Left renal cortex interstitium (tissue), 4 donors: ENCODE data around the gene MBD3. TPM values are rescaled to one million over a fixed set of nuclear protein-coding genes. Genes with fewer than 3 reads are reported as not detected.
"Not testable (repeated sequence)": the region's sequence is repeated elsewhere in the genome, so short reads cannot be mapped to it uniquely, and the experiment has no call there.

Experiments
- DNase-seq, 4 donors: peaks; one replicate each; pipeline ENCODE4 v3.0.0-alpha.2; 2013; ENCODE audit warnings: low read depth in 4 of 4, low spot score in 2 of 4, missing footprints in 1 of 4
- polyA plus RNA-seq, 4 donors: library from polyadenylated mRNA; unstranded; fragments of 120-200 nt; gene quantifications; one replicate each; pipeline ENCODE4 v1.2.1, GENCODE V29; 2013; ENCODE audit not compliant: insufficient read length in 4 of 4

MBD3 gene
- polyA plus RNA-seq, 4 donors = 43.4 to 85.4 (median 75.7) TPM

GRCh38 chr19:1553415-1553814 is 39.2 kb downstream of the MBD3 start:
- DNase-seq = no peak

- no peak for DNase-seq
These were observed 41.3 kb downstream of the MBD3 start for GRCh38 chr19:1551068-1552040.

- DNase-seq = no peak
These were observed 43.2 kb downstream of the MBD3 start for GRCh38 chr19:1549332-1549945.

GRCh38 chr19:1540365-1540925 is 52.2 kb downstream of the MBD3 start:
- no peak for DNase-seq

GRCh38 chr19:1539749-1540148 is 52.9 kb downstream of the MBD3 start:
- not testable (repeated sequence) for DNase-seq

- DNase-seq = no peak
These were observed 53.7 kb downstream of the MBD3 start for GRCh38 chr19:1538978-1539377.

GRCh38 chr19:1535699-1536098 is 57.0 kb downstream of the MBD3 start:
- not testable (repeated sequence) for DNase-seq

GRCh38 chr19:1534972-1535371 is 57.7 kb downstream of the MBD3 start:
- no peak for DNase-seq

- no peak for DNase-seq
These were observed 59.0 kb downstream of the MBD3 start for GRCh38 chr19:1533510-1534150.

- no peak for DNase-seq
These were observed 60.7 kb downstream of the MBD3 start for GRCh38 chr19:1532003-1532402.

GRCh38 chr19:1531587-1531986 is 61.1 kb downstream of the MBD3 start:
- DNase-seq = no peak

- not testable (repeated sequence) for DNase-seq
These were observed 61.8 kb downstream of the MBD3 start for GRCh38 chr19:1530856-1531255.

GRCh38 chr19:1529430-1529816 is 63.2 kb downstream of the MBD3 start:
- no peak for DNase-seq

- no peak for DNase-seq
These were observed 63.9 kb downstream of the MBD3 start for GRCh38 chr19:1528596-1529429.

GRCh38 chr19:1527650-1528309 is 64.9 kb downstream of the MBD3 start:
- DNase-seq = no peak

- DNase-seq = no peak
These were observed 65.6 kb downstream of the MBD3 start for GRCh38 chr19:1526979-1527649.

GRCh38 chr19:1526066-1526778 is 66.4 kb downstream of the MBD3 start:
- DNase-seq = no peak

GRCh38 chr19:1525343-1525742 is 67.3 kb downstream of the MBD3 start:
- no peak for DNase-seq

- DNase-seq = no peak
These were observed 67.7 kb downstream of the MBD3 start for GRCh38 chr19:1524972-1525325.
